GM23248 (cell line): ENCODE results near the gene ZBTB42. TPM values are rescaled to one million over a fixed set of nuclear protein-coding genes. Genes with fewer than 3 reads are reported as not detected.

Experiments used
- DNase-seq: peaks from one replicate; pipeline ENCODE4 v3.0.0-alpha.2; 2015
- H2AFZ ChIP-seq: fragments of 200-600 bp; sonication (generic); 2 replicates; pipeline ENCODE4 v1.6.1; 2016; ENCODE audit warnings: antibody characterized with exemption
- H3F3A ChIP-seq: fragments of 200-600 bp; sonication (generic); 2 replicates; pipeline ENCODE4 v1.6.1; 2016; ENCODE audit warnings: mild to moderate bottlenecking, antibody characterized with exemption, mixed run types; ENCODE audit not compliant: insufficient read depth
- H3K27ac ChIP-seq: fragments of 200-600 bp; sonication (generic); 2 replicates; pipeline ENCODE4 v1.5.1; 2016; ENCODE audit warnings: mild to moderate bottlenecking
- H3K27me3 ChIP-seq: fragments of 200-600 bp; sonication (generic); replicated peaks from 2 replicates; pipeline ENCODE4 v1.6.1; 2016; ENCODE audit warnings: mild to moderate bottlenecking; ENCODE audit not compliant: insufficient read depth
- H3K36me3 ChIP-seq: fragments of 200-600 bp; sonication (generic); 2 replicates; pipeline ENCODE4 v1.6.1; 2016; ENCODE audit warnings: low read depth, mild to moderate bottlenecking
- H3K4me1 ChIP-seq: fragments of 200-600 bp; sonication (generic); 2 replicates; pipeline ENCODE4 v1.6.1; 2016; ENCODE audit warnings: mild to moderate bottlenecking; ENCODE audit not compliant: insufficient read depth
- H3K4me2 ChIP-seq: fragments of 200-600 bp; sonication (generic); one replicate; pipeline ENCODE4 v1.6.1; 2016; ENCODE audit warnings: mild to moderate bottlenecking; ENCODE audit not compliant: unreplicated experiment
- H3K4me3 ChIP-seq: fragments of 200-600 bp; sonication (generic); 2 replicates; pipeline ENCODE4 v1.5.1; 2016; ENCODE audit warnings: mild to moderate bottlenecking
- H3K79me2 ChIP-seq: fragments of 200-600 bp; sonication (generic); 2 replicates; pipeline ENCODE4 v1.6.1; 2016; ENCODE audit warnings: mild to moderate bottlenecking; ENCODE audit not compliant: insufficient read depth
- H3K9ac ChIP-seq: fragments of 200-600 bp; sonication (generic); 2 replicates; pipeline ENCODE4 v1.6.1; 2016; ENCODE audit warnings: mild to moderate bottlenecking
- H3K9me2 ChIP-seq: fragments of 200-600 bp; sonication (generic); 2 replicates; pipeline ENCODE4 v1.6.1; 2016; ENCODE audit warnings: mixed run types, mild to moderate bottlenecking, moderate library complexity; ENCODE audit not compliant: insufficient read depth
- H3K9me3 ChIP-seq: fragments of 200-600 bp; sonication (generic); one replicate; pipeline ENCODE4 v1.6.1; 2017; ENCODE audit warnings: low read depth
- H4K20me1 ChIP-seq: fragments of 200-600 bp; sonication (generic); 2 replicates; pipeline ENCODE4 v1.6.0; 2016; ENCODE audit not compliant: insufficient read depth
- EZH2 ChIP-seq: fragments of 200-600 bp; sonication (generic); IDR thresholded peaks from 2 replicates; pipeline ENCODE4 v1.6.1; 2018; ENCODE audit warnings: antibody characterized with exemption, mild to moderate bottlenecking; ENCODE audit not compliant: insufficient read depth, poor library complexity, severe bottlenecking
- EZH2phosphoT487 ChIP-seq: fragments of 200-600 bp; sonication (generic); IDR thresholded peaks from 2 replicates; pipeline ENCODE4 v1.6.1; 2018; ENCODE audit warnings: antibody characterized with exemption, moderate library complexity, mild to moderate bottlenecking, low read depth; ENCODE audit not compliant: insufficient read depth
- WGBS, 2 experiments: methylation state at CpG; one replicate each; pipeline ENCODE4 v1.1.6; 2015 to 2017; ENCODE audit warnings: low lambda C conversion rate in 2 of 2, low coverage in 1 of 2; ENCODE audit errors: missing lambda C conversion rate in 2 of 2; 5-methylcytosine and 5-hydroxymethylcytosine counted together
- in situ Hi-C: fragments of 300-500 bp; cut with MboI; formaldehyde crosslinking; loops from 2 replicates; pipeline ENCODE4 v1.15.0; 2020
- polyA plus RNA-seq: library from polyadenylated mRNA; unstranded; fragments of >200 nt; fragmentation: Nextera tagmentation; extraction: Ambion mirVana; gene quantifications from 2 replicates; pipeline ENCODE4 v1.2.1, GENCODE V29; 2016
- total RNA-seq: library from RNA; depleted of rRNA; stranded (reverse); fragments of >200 nt; shearing (Covaris generic); gene quantifications from 2 replicates; pipeline ENCODE4 v1.2.3, GENCODE V29; 2014

ZBTB42 gene
- total and polyA plus RNA-seq, 2 experiments from 2014 or later = 0.56 to 2.4 TPM

GRCh38 chr14:104766256-104766862 lies 34.5 kb upstream of the ZBTB42 start:
- in situ Hi-C loops = no loop called here
- DNase-seq = no peak
- H3K9me2 ChIP-seq = no peaks in the 10 kb centered on the region
- no peak overlapping the region for H3K4me2 ChIP-seq
- H3K9ac ChIP-seq = no peak overlapping the region
- H3K9me3 ChIP-seq = no peaks in the 10 kb centered on the region
- H3F3A ChIP-seq = peaks cover 6% of the 10 kb centered on the region; the same call in 1 of the 2 replicates
- no peak overlapping the region for H3K4me3 ChIP-seq
- H3K27ac ChIP-seq = no peak overlapping the region
- no peaks in the 10 kb centered on the region for H3K27me3 ChIP-seq
- no peaks in the 10 kb centered on the region for H3K4me1 ChIP-seq
- peaks cover 5% of the 10 kb centered on the region; the same call in 1 of the 2 replicates for H3K36me3 ChIP-seq
- H4K20me1 ChIP-seq = no peaks in the 10 kb centered on the region
- H2AFZ ChIP-seq = no peak overlapping the region
- TF ChIP-seq EZH2 = no peak
- TF ChIP-seq EZH2phosphoT487 = no peak
- H3K79me2 ChIP-seq = no peaks in the 10 kb centered on the region
- WGBS, 2 experiments = 97 to 99% methylated on average over 4 of the region's 4 CpGs

DNA sequence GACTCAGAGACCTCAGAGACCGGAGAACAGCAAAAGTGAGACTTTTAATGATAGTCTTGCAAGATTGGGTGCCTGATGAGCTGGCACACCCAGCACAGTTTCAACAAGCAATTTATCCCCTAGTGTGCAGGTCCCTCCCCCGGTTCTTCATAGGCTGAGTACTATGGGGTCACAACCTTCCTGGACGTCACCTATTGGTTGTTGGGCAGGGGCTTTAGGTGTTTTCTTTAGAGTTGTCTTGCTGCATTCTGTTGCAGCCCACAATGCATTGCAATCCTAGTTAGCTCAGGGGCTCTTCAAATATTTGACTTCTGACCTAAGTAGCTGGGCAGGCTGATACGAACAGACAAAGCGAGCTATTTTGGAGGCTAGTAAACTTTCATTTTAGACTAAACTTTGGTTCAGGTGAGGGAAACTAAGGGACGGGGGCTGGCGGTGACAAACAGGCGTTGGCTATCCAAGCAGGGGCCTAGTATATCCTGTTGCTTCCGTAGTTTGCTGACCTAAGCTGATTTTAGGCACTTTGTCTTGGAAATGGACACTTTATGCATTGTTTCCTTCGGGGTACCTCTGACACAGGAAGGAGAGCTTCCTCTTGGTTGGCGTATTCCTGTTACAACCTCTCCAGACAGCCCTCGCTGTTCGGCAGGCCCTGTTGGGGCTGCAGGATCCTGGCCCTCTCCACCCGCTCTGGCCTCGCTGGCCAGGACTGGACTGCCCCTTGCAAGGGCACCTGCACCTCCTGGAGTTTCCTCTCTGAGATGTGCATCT lies 33.9 kb upstream of the ZBTB42 start:
- no peak for DNase-seq
- Histone ChIP-seq H3K36me3 (peaks cover 6% of the 10 kb centered on the region; the same call in 1 of the 2 replicates), H3K9me3 (no peaks in the 10 kb centered on the region), H3K4me2 (no peak overlapping the region), H3K9ac (no peak overlapping the region), H3K79me2 (no peaks in the 10 kb centered on the region), H3K9me2 (no peaks in the 10 kb centered on the region), H2AFZ (no peak overlapping the region), H3K27me3 (no peaks in the 10 kb centered on the region), H3K4me1 (no peaks in the 10 kb centered on the region), H3K4me3 (no peak overlapping the region), H3F3A (peaks cover 6% of the 10 kb centered on the region; the same call in 1 of the 2 replicates), H3K27ac (no peak overlapping the region), H4K20me1 (no peaks in the 10 kb centered on the region)
- no peak for TF ChIP-seq EZH2phosphoT487
- no peak for TF ChIP-seq EZH2
- 92% methylated on average over 15 of the region's 15 CpGs for WGBS, 2 experiments
- in situ Hi-C loops = no loop called here

DNA sequence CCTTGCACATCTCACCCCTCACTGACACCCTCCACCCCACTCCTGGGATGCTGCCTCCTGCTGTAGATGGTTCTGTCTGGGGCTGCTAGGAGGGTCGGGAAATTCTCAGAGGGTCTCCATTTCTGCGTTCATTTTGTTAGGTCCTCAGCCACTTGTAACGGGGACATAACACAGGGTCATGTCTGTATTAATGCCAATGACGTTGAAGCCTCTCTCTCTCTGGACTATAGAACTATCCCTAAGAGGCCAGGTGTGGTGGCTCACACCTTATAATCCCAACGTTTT lies 33.3 kb upstream of the ZBTB42 start:
- no peaks in the 10 kb centered on the region for H3K4me1 ChIP-seq
- H3K9ac ChIP-seq = no peak overlapping the region
- H3K27me3 ChIP-seq = no peaks in the 10 kb centered on the region
- no peaks in the 10 kb centered on the region for H3K9me3 ChIP-seq
- H3K9me2 ChIP-seq = no peaks in the 10 kb centered on the region
- H3F3A ChIP-seq = peaks cover 6% of the 10 kb centered on the region; the same call in 1 of the 2 replicates
- no peaks in the 10 kb centered on the region for H4K20me1 ChIP-seq
- peaks cover 6% of the 10 kb centered on the region; the same call in 1 of the 2 replicates for H3K36me3 ChIP-seq
- H3K4me3 ChIP-seq = no peak overlapping the region
- no peak overlapping the region for H2AFZ ChIP-seq
- TF ChIP-seq EZH2phosphoT487 (no peak), EZH2 (no peak)
- H3K27ac ChIP-seq = no peak overlapping the region
- in situ Hi-C loops = no loop called here
- WGBS, 2 experiments = 71 to 73% methylated on average over 5 of the region's 5 CpGs
- no peak for DNase-seq
- H3K79me2 ChIP-seq = no peaks in the 10 kb centered on the region
- no peak overlapping the region for H3K4me2 ChIP-seq

DNA sequence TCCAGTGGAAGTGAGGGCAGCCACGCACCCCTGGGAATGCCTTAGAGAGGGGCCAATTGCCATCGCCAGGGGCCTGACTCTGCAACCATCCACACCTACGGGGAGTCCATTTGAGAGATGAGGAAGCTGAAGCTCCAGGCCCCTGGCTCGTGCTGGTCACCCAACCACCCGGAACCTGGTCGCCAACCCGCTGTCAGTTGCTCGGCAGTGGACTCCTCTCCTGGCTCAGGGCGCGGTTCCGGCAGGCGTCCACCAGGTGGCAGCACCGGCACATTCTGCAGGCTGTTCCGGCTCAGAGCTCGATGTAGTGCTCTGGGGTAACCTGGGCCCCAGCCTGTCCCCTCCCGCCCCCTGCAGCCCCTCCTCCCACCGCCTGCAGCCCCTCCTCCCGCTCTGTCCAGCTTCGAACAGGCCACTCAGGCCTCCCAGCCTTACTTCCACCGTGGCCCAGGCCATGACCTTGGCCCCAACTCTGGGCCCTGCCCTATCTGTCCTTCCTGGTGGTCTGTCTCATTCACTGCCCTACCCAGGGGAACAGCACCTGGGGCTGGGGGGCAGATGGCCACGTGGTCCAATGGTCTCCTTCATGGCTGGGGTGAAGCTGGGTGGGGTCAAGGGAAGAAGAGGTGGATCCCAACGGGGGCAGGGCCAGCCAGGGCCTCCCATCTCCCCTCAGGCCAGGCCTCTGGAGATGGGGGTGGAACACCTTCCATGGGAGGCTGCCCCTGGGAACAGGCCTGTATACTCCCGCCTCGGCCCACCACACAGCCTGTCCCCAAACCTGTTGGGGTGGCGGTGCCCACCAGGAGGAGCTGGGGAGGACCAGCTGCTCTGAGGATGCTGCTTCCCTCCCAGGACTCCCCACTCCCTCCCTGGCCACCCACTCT lies 32.2 kb upstream of the ZBTB42 start:
- 16 to 17% methylated on average over 22 to 25 of the region's 25 CpGs for WGBS, 2 experiments
- no peak overlapping the region for H3K9ac ChIP-seq
- in situ Hi-C loops = no loop called here

More for the DNA sequence above, 32.2 kb upstream of the ZBTB42 start:
- Histone ChIP-seq H3F3A (peaks cover 6% of the 10 kb centered on the region; the same call in 1 of the 2 replicates), H3K4me2 (no peak overlapping the region), H3K27ac (no peak overlapping the region), H3K4me3 (no peak overlapping the region), H3K4me1 (no peaks in the 10 kb centered on the region), H3K36me3 (peaks cover 6% of the 10 kb centered on the region; the same call in 1 of the 2 replicates), H3K27me3 (no peaks in the 10 kb centered on the region), H3K79me2 (no peaks in the 10 kb centered on the region), H3K9me3 (no peaks in the 10 kb centered on the region), H2AFZ (no peak overlapping the region), H4K20me1 (no peaks in the 10 kb centered on the region), H3K9me2 (no peaks in the 10 kb centered on the region)
- peak; percentile 81 for DNase-seq
- TF ChIP-seq EZH2phosphoT487 (no peak), EZH2 (no peak)
